ENCODE measurements around the gene HIPK2.

GRCh38 chr7:139531094-139531493 is 246.7 kb downstream of the HIPK2 start:
- no peak for TF ChIP-seq POLR2AphosphoS5 (IDR thresholded peaks at IDR 0.05)
- no peak for TF ChIP-seq CTCF (IDR thresholded peaks at IDR 0.05)
- TF ChIP-seq POLR2A (IDR thresholded peaks at IDR 0.05), result no peak
- TF ChIP-seq EP300 (IDR thresholded peaks at IDR 0.05), result no peak
